GM12875 (cell line): ENCODE results near the gene TTC23L.

ENCODE experiments used
- H3K4me3 ChIP-seq: one replicate; pipeline ENCODE4 v1.5.1; 2011; ENCODE audit warnings: low read depth, low read length, control low read depth
- CTCF ChIP-seq: IDR thresholded peaks from 2 replicates; pipeline ENCODE4 v1.5.1; 2011; ENCODE audit warnings: low read depth, mild to moderate bottlenecking, control low read depth, inconsistent platforms, low read length, moderate library complexity, borderline replicate concordance; ENCODE audit not compliant: insufficient read depth

TTC23L gene

GRCh38 chr5:34833976-34834793 lies 4.8 kb upstream of the TTC23L start:
- TF ChIP-seq CTCF = no peak
- no peak overlapping the region for H3K4me3 ChIP-seq

GRCh38 chr5:34834794-34835089 lies 4.2 kb upstream of the TTC23L start:
- H3K4me3 ChIP-seq = no peak overlapping the region

GRCh38 chr5:34835664-34836063 lies 3.3 kb upstream of the TTC23L start:
- no peak overlapping the region for H3K4me3 ChIP-seq

More at GRCh38 chr5:34834794-34835089, 4.2 kb upstream of the TTC23L start:
- no peak for TF ChIP-seq CTCF

GRCh38 chr5:34841816-34842215 lies 2.9 kb downstream of the TTC23L start:
- H3K4me3 ChIP-seq = no peak overlapping the region
- no peak for TF ChIP-seq CTCF

More at GRCh38 chr5:34835664-34836063, 3.3 kb upstream of the TTC23L start:
- no peak for TF ChIP-seq CTCF

GRCh38 chr5:34842554-34842953 lies 3.6 kb downstream of the TTC23L start:
- H3K4me3 ChIP-seq = no peak overlapping the region

GRCh38 chr5:34843497-34843896 lies 4.5 kb downstream of the TTC23L start:
- no peak overlapping the region for H3K4me3 ChIP-seq

More at GRCh38 chr5:34842554-34842953, 3.6 kb downstream of the TTC23L start:
- no peak for TF ChIP-seq CTCF

More at GRCh38 chr5:34843497-34843896, 4.5 kb downstream of the TTC23L start:
- TF ChIP-seq CTCF = no peak
